Panc1 (cell line): ENCODE data around the gene ZBTB7C. TPM values are rescaled to one million over a fixed set of nuclear protein-coding genes. Genes with fewer than 3 reads are reported as not detected.

ENCODE experiments used
- ATAC-seq: fragments of 200-7000 bp; cut with Tn5 transposase; 2 replicates; pipeline ENCODE4 v1.9.1; 2020; ENCODE audit warnings: mild to moderate bottlenecking, moderate library complexity
- BruUV-seq: library from RNA; stranded (reverse); fragments of 400-500 nt; replicated peaks from 2 replicates; lab custom pipeline; 2021; lab: Mats Ljungman, UMichigan
- CTCF ChIA-PET: fragments of 300-600 bp; sonication (Branson Sonifier 250); formaldehyde crosslinking; loops from one replicate; lab custom pipeline; 2022; ENCODE audit warnings: antibody characterized with exemption; lab: Charles Lee
- POLR2A ChIA-PET: fragments of 300-600 bp; sonication (Branson Sonifier 250); formaldehyde crosslinking; loops from one replicate; lab custom pipeline; 2022; ENCODE audit warnings: antibody characterized with exemption; lab: Charles Lee
- DNase-seq: peaks from one replicate; pipeline ENCODE4 v3.0.0-alpha.2; 2010; ENCODE audit warnings: low read depth, low spot score
- H3K27ac ChIP-seq: 2 replicates; pipeline ENCODE4 v1.5.1; 2011; ENCODE audit warnings: mild to moderate bottlenecking, low read length, inconsistent platforms
- H3K27me3 ChIP-seq: fragments of 200-500 bp; sonication (Bioruptor generic); 2 replicates; pipeline ENCODE4 v1.6.0; 2014; ENCODE audit warnings: low read length, inconsistent platforms; ENCODE audit not compliant: control insufficient read depth, insufficient read depth
- H3K36me3 ChIP-seq: fragments of 200-500 bp; sonication (Bioruptor generic); 2 replicates; pipeline ENCODE4 v1.5.1; 2014; ENCODE audit warnings: inconsistent platforms, mild to moderate bottlenecking, low read length, moderate library complexity; ENCODE audit not compliant: control insufficient read depth, insufficient read depth
- H3K4me1 ChIP-seq: 2 replicates; pipeline ENCODE4 v1.5.1; 2011; ENCODE audit warnings: inconsistent platforms, mild to moderate bottlenecking, low read length, moderate library complexity; ENCODE audit not compliant: control insufficient read depth, insufficient read depth
- H3K4me3 ChIP-seq, 2 experiments: 2 replicates each; pipeline ENCODE4 v1.5.1; 2011 to 2012; ENCODE audit warnings: low read depth in 2 of 2, low read length in 2 of 2, mild to moderate bottlenecking in 2 of 2, inconsistent platforms in 1 of 2, moderate library complexity in 1 of 2
- H3K9me3 ChIP-seq: fragments of 200-500 bp; sonication (Bioruptor generic); 2 replicates; pipeline ENCODE4 v1.5.1; 2014; ENCODE audit warnings: low read depth, mild to moderate bottlenecking, inconsistent platforms, low read length, moderate library complexity; ENCODE audit not compliant: control insufficient read depth, insufficient read depth
- POLR2AphosphoS5 ChIP-seq: IDR thresholded peaks from 2 replicates; pipeline ENCODE4 v1.6.1; 2012; ENCODE audit warnings: mild to moderate bottlenecking, low read depth, low read length, moderate library complexity
- SIN3A ChIP-seq: IDR thresholded peaks from 2 replicates; pipeline ENCODE4 v1.6.1; 2012; ENCODE audit warnings: low read depth, mild to moderate bottlenecking, low read length, moderate library complexity, borderline replicate concordance; ENCODE audit not compliant: insufficient read depth
- TCF7L2 ChIP-seq: IDR thresholded peaks from 2 replicates; pipeline ENCODE4 v1.6.1; 2011; ENCODE audit warnings: mild to moderate bottlenecking, low read depth, low read length, inconsistent platforms
- in situ Hi-C: cut with HindIII; loops from 2 replicates; pipeline ENCODE4 v1.10.0; 2016; ENCODE audit warnings: low sequenced_read_pairs, low pct_unique_long_range_greater_than_20kb
- intact Hi-C: fragments of 100-400 bp; cut with micrococcal nuclease; formaldehyde crosslinking; loops from one replicate; pipeline ENCODE4 v1.10.0; 2022; ENCODE audit not compliant: unreplicated experiment
- total RNA-seq: library from RNA; stranded (reverse); gene quantifications from one replicate; pipeline ENCODE4 v1.2.1, GENCODE V29; 2021; ENCODE audit not compliant: unreplicated experiment
- TF ChIP-seq, protein P1 (sequence below), 2 experiments: IDR thresholded peaks; 2 replicates each; pipeline ENCODE4 v1.6.1; 2011 to 2012; ENCODE audit warnings: low read depth in 2 of 2, control low read depth in 1 of 2, low read length in 1 of 2, mild to moderate bottlenecking in 1 of 2, moderate library complexity in 1 of 2; ENCODE audit not compliant: insufficient read depth in 1 of 2
- TF ChIP-seq, protein P2 (sequence below): fragments of 450-650 bp; IDR thresholded peaks from 2 replicates; pipeline ENCODE4 v1.5.1; 2017; ENCODE audit warnings: mild to moderate bottlenecking

Gene ZBTB7C
- total RNA-seq, 1 experiment from 2014 or later = 0.03 TPM

- intact Hi-C loops = no loop called here
- H3K27me3 ChIP-seq = no peaks in the 10 kb centered on the region; the same call in 1 of the 2 replicates
- no peak for DNase-seq
- no peaks in the 10 kb centered on the region for H3K9me3 ChIP-seq
- POLR2A ChIA-PET = no interaction called here
- no peak for ATAC-seq
- TF ChIP-seq, protein P1, sequence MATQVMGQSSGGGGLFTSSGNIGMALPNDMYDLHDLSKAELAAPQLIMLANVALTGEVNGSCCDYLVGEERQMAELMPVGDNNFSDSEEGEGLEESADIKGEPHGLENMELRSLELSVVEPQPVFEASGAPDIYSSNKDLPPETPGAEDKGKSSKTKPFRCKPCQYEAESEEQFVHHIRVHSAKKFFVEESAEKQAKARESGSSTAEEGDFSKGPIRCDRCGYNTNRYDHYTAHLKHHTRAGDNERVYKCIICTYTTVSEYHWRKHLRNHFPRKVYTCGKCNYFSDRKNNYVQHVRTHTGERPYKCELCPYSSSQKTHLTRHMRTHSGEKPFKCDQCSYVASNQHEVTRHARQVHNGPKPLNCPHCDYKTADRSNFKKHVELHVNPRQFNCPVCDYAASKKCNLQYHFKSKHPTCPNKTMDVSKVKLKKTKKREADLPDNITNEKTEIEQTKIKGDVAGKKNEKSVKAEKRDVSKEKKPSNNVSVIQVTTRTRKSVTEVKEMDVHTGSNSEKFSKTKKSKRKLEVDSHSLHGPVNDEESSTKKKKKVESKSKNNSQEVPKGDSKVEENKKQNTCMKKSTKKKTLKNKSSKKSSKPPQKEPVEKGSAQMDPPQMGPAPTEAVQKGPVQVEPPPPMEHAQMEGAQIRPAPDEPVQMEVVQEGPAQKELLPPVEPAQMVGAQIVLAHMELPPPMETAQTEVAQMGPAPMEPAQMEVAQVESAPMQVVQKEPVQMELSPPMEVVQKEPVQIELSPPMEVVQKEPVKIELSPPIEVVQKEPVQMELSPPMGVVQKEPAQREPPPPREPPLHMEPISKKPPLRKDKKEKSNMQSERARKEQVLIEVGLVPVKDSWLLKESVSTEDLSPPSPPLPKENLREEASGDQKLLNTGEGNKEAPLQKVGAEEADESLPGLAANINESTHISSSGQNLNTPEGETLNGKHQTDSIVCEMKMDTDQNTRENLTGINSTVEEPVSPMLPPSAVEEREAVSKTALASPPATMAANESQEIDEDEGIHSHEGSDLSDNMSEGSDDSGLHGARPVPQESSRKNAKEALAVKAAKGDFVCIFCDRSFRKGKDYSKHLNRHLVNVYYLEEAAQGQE (IDR thresholded peaks at IDR 0.05; ENCODE audit: insufficient read depth in 1 of 2, low read depth in 2 of 2, low read length in 1 of 2) = no peak
- TF ChIP-seq, protein P2, sequence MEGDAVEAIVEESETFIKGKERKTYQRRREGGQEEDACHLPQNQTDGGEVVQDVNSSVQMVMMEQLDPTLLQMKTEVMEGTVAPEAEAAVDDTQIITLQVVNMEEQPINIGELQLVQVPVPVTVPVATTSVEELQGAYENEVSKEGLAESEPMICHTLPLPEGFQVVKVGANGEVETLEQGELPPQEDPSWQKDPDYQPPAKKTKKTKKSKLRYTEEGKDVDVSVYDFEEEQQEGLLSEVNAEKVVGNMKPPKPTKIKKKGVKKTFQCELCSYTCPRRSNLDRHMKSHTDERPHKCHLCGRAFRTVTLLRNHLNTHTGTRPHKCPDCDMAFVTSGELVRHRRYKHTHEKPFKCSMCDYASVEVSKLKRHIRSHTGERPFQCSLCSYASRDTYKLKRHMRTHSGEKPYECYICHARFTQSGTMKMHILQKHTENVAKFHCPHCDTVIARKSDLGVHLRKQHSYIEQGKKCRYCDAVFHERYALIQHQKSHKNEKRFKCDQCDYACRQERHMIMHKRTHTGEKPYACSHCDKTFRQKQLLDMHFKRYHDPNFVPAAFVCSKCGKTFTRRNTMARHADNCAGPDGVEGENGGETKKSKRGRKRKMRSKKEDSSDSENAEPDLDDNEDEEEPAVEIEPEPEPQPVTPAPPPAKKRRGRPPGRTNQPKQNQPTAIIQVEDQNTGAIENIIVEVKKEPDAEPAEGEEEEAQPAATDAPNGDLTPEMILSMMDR = no peak
- no peak for TF ChIP-seq POLR2AphosphoS5
- no peak for TF ChIP-seq SIN3A
- TF ChIP-seq TCF7L2 = no peak
- H3K4me3 ChIP-seq = no peak overlapping the region
- no peaks in the 10 kb centered on the region for H3K36me3 ChIP-seq
- no TSS peak for BruUV-seq
- in situ Hi-C loops = no loop called here
- H3K27ac ChIP-seq = no peak overlapping the region
- CTCF ChIA-PET = no interaction called here
- no peaks in the 10 kb centered on the region for H3K4me1 ChIP-seq
These were observed 225.1 kb downstream of the ZBTB7C start for GRCh38 chr18:48184118-48184517.

DNA sequence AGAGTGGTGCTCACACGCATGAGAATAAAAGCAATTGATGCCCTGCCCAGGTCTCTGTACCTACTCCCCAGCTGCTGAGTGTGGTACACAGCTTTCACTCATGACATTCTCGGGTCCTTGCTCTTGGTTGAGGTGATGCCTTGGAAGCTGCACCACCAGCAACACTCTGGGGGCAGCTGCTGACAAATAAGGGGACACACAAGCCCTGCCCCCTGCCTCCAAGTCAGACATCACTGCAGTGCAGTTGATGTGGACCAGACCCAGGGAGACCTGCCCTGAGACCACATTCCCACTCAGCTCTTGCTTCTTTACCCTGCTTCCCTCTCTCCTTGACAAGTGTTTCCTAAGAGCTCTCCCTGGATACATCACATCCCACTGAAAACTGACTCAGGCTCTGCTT is 225.6 kb downstream of the ZBTB7C start:
- Histone ChIP-seq H3K27me3 (no peaks in the 10 kb centered on the region; the same call in 1 of the 2 replicates), H3K9me3 (no peaks in the 10 kb centered on the region), H3K36me3 (no peaks in the 10 kb centered on the region), H3K4me1 (no peaks in the 10 kb centered on the region), H3K4me3 (no peak overlapping the region), H3K27ac (no peak overlapping the region)
- no peak for DNase-seq
- no peak for ATAC-seq
- TF ChIP-seq, protein P2 = no peak
- TF ChIP-seq, protein P1 (IDR thresholded peaks at IDR 0.05; ENCODE audit: insufficient read depth in 1 of 2, low read depth in 2 of 2, low read length in 1 of 2) = no peak
- no peak for TF ChIP-seq POLR2AphosphoS5
- TF ChIP-seq TCF7L2 = no peak
- TF ChIP-seq SIN3A = no peak
- no TSS peak for BruUV-seq
- intact Hi-C loops = no loop called here
- POLR2A ChIA-PET = no interaction called here
- CTCF ChIA-PET = no interaction called here
- in situ Hi-C loops = no loop called here
